Gastrocnemius medialis (tissue), 4 donors: ENCODE results near the gene TBL1X.

ENCODE experiments used
- POLR2A ChIP-seq, 2 donors: fragments of 450-650 bp; IDR thresholded peaks; one replicate each; pipeline ENCODE4 v1.6.1; 2017; ENCODE audit warnings: antibody characterized with exemption in 2 of 2, mild to moderate bottlenecking in 2 of 2, moderate library complexity in 2 of 2
- TF ChIP-seq, protein P1 (sequence below), 5 experiments: fragments of 450-650 bp in 3 of 5; fragments of 200-600 bp in 2 of 5; sonication (generic) in 2 of 5; IDR thresholded peaks in 4 of 5; conservative IDR thresholded peaks in 1 of 5; 1 replicate in 4 of 5; 2 replicates in 1 of 5; pipeline ENCODE4 v1.5.1; 2016 to 2019; ENCODE audit warnings: antibody characterized with exemption in 5 of 5, mild to moderate bottlenecking in 3 of 5, moderate library complexity in 3 of 5

DNA sequence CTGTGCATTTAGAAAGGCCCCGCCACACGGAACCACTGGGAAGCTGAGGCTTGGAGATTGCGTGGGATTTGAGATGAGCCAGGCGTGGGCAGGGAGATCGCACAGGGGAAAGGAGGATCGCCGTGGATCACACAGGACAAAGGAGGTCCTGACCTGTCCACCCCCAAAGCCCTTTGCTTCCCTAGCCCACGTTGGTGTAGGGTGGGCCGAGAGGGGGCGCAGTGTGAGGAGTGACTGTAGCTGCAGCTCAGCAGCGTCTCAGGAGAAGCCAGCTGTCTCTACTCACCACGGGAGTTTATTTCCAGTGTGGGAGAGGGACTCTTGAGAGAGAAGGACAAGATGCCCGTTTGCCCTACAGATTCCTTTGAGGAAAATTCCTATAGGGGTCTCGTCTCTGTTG is 62.1 kb downstream of the TBL1X start:
- TF ChIP-seq, protein P1, sequence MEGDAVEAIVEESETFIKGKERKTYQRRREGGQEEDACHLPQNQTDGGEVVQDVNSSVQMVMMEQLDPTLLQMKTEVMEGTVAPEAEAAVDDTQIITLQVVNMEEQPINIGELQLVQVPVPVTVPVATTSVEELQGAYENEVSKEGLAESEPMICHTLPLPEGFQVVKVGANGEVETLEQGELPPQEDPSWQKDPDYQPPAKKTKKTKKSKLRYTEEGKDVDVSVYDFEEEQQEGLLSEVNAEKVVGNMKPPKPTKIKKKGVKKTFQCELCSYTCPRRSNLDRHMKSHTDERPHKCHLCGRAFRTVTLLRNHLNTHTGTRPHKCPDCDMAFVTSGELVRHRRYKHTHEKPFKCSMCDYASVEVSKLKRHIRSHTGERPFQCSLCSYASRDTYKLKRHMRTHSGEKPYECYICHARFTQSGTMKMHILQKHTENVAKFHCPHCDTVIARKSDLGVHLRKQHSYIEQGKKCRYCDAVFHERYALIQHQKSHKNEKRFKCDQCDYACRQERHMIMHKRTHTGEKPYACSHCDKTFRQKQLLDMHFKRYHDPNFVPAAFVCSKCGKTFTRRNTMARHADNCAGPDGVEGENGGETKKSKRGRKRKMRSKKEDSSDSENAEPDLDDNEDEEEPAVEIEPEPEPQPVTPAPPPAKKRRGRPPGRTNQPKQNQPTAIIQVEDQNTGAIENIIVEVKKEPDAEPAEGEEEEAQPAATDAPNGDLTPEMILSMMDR (IDR thresholded peaks at IDR 0.05 in 4 of 5, conservative IDR thresholded peaks at IDR 0.05 in 1 of 5), result no peak
- no peak for TF ChIP-seq POLR2A (IDR thresholded peaks at IDR 0.05)
